Pancreas (tissue), 10 donors: Measurements from ENCODE around the gene ATP5PO. TPM values are rescaled to one million over a fixed set of nuclear protein-coding genes. Genes with fewer than 3 reads are reported as not detected.

Experiments used
- ATAC-seq, 4 donors: fragments of 200-7000 bp; cut with Tn5 transposase; one replicate each; pipeline versions ENCODE4 v1.8.0 to v1.9.1; 2020; ENCODE audit warnings: mild to moderate bottlenecking in 4 of 4, moderate library complexity in 4 of 4
- DNase-seq, 6 donors: peaks; one replicate each; pipeline ENCODE4 v3.0.0-alpha.2; 2020
- FAIRE-seq: peaks from 2 replicates; lab custom pipeline; 2012; peaks lifted over from hg19 to GRCh38; lab: Jason Lieb, UNC
- H3K27ac ChIP-seq, 4 donors: fragments of 200-600 bp; sonication (generic); 1 replicate in 3 of 4; 2 replicates in 1 of 4; pipeline versions ENCODE4 v1.5.0 to v1.8.0; 2020
- H3K27me3 ChIP-seq, 4 donors: fragments of 200-600 bp; one replicate each; pipeline ENCODE4 v1.8.0; 2021
- H3K36me3 ChIP-seq, 3 donors: fragments of 200-600 bp; sonication (generic) in 1 of 3; one replicate each; pipeline versions ENCODE4 v1.5.0 to v1.8.0; 2020 to 2021
- H3K4me1 ChIP-seq, 3 donors: fragments of 200-600 bp; one replicate each; pipeline ENCODE4 v1.8.0; 2021
- H3K4me3 ChIP-seq, 4 donors: fragments of 200-600 bp; sonication (generic) in 2 of 4; one replicate each; pipeline versions ENCODE4 v1.5.0 to v1.8.0; 2020 to 2021
- H3K9me3 ChIP-seq, 4 donors: fragments of 200-600 bp; one replicate each; pipeline ENCODE4 v1.8.0; 2021
- CTCF ChIP-seq, 4 donors: fragments of 200-600 bp; sonication (generic) in 3 of 4; IDR thresholded peaks; one replicate each; pipeline versions ENCODE4 v1.5.0 to v1.8.0; 2021; ENCODE audit warnings: antibody characterized with exemption in 4 of 4
- WGBS, 2 donors: extraction: QIAGEN DNeasy Blood & Tissue Kit; methylation state at CpG; one replicate each; pipeline ENCODE4 v1.1.7; 2013; 5-methylcytosine and 5-hydroxymethylcytosine counted together
- intact Hi-C, 3 donors: fragments of 100-400 bp; cut with DNase I; formaldehyde crosslinking; loops; one replicate each; pipeline versions ENCODE4 v1.11.1 to v1.14.2; 2022
- polyA plus RNA-seq, 2 donors: library from polyadenylated mRNA; stranded (reverse); fragments of 200-250 nt; gene quantifications; one replicate each; pipeline ENCODE4 v1.2.3, GENCODE V29; 2013
- total RNA-seq, 6 donors: library from RNA; stranded (reverse); fragmentation: NEBNext Ultra II Directional in 4 of 6; extraction: Animal tissue kit (Norgen Biotek cat#: 25700) in 4 of 6; gene quantifications; one replicate each; pipeline versions ENCODE4 v1.2.1 to v1.2.4, GENCODE V29; 2021 to 2023
- donor health status: healthy with polysubstance abuse.
- donor health status: DM: no; HTN: no; CAD: no; lungs with moderate emphysema.
- donor health status: DM: no; HTN: no; CAD: no.
- donor health status: control.
- donor health status: control.
- donor health status: Bipolar disorder and iron deficiency.
- donor health status: DM: yes; HTN: yes; CAD: no.
- donor health status: DM: no; HTN: no; CAD: no.
- donor health status: DM: no; HTN: no; CAD: no.
- donor health status: DM: yes; HTN: yes; CAD: no.

Gene ATP5PO
- total and polyA plus RNA-seq, 8 donors, result 52.0 to 124 (median 77.0) TPM

GRCh38 chr21:33899199-33899598 lies 16.4 kb downstream of the ATP5PO start:
- H3K4me3 ChIP-seq, result no peak overlapping the region
- no peaks in the 10 kb centered on the region for H3K27me3 ChIP-seq
- no peak overlapping the region for H3K27ac ChIP-seq
- TF ChIP-seq CTCF (IDR thresholded peaks at IDR 0.05), result no peak
- DNase-seq (peak in 2 of 6 donors; percentile 11 to 26), ATAC-seq (peak in 2 of 4 donors; percentile 10 to 53), FAIRE-seq (no peak)
- H3K36me3 ChIP-seq, result peaks cover 0 to 8% (median 3%) of the 10 kb centered on the region in 3 donors
- no peaks in the 10 kb centered on the region for H3K9me3 ChIP-seq
- intact Hi-C loops, result no loop called here
- peaks cover 0 to 6% (median 0%) of the 10 kb centered on the region in 3 donors for H3K4me1 ChIP-seq
- WGBS, 2 donors, result 59 to 67% methylated on average over 5 of the region's 5 CpGs

GRCh38 chr21:33898586-33898985 lies 17.0 kb downstream of the ATP5PO start:
- intact Hi-C loops, result no loop called here
- no peak overlapping the region for H3K4me3 ChIP-seq
- no peak for TF ChIP-seq CTCF (IDR thresholded peaks at IDR 0.05)
- H3K27ac ChIP-seq, result no peak overlapping the region
- DNase-seq (no peak), FAIRE-seq (no peak), ATAC-seq (no peak)
- peaks cover 0 to 6% (median 0%) of the 10 kb centered on the region in 3 donors for H3K4me1 ChIP-seq
- peaks cover 0 to 1% (median 0%) of the 10 kb centered on the region in 3 donors for H3K36me3 ChIP-seq
- no peaks in the 10 kb centered on the region for H3K27me3 ChIP-seq
- H3K9me3 ChIP-seq, result no peaks in the 10 kb centered on the region
- WGBS, 2 donors, result 84 to 92% methylated on average over 3 of the region's 3 CpGs

GRCh38 chr21:33897739-33898138 lies 17.9 kb downstream of the ATP5PO start:
- Histone ChIP-seq H3K36me3 (no peaks in the 10 kb centered on the region), H3K27ac (no peak overlapping the region), H3K9me3 (no peaks in the 10 kb centered on the region), H3K27me3 (no peaks in the 10 kb centered on the region), H3K4me1 (peaks cover 0 to 6% (median 0%) of the 10 kb centered on the region in 3 donors), H3K4me3 (no peak overlapping the region)
- WGBS, 2 donors, result 82 to 87% methylated on average over 3 of the region's 3 CpGs
- FAIRE-seq (no peak), DNase-seq (no peak), ATAC-seq (no peak)
- TF ChIP-seq CTCF (IDR thresholded peaks at IDR 0.05), result no peak
- intact Hi-C loops, result no loop called here

- intact Hi-C loops, result no loop called here
- ATAC-seq, result no peak
- 60 to 63% methylated on average over 5 of the region's 5 CpGs for WGBS, 2 donors
- peaks cover 0 to 6% (median 0%) of the 10 kb centered on the region in 3 donors for H3K4me1 ChIP-seq
- no peaks in the 10 kb centered on the region for H3K36me3 ChIP-seq
- no peak for DNase-seq
- H3K27ac ChIP-seq, result no peak overlapping the region
- no peak for TF ChIP-seq CTCF (IDR thresholded peaks at IDR 0.05)
- no peak for FAIRE-seq
- H3K27me3 ChIP-seq, result no peaks in the 10 kb centered on the region
- no peak overlapping the region for H3K4me3 ChIP-seq
- H3K9me3 ChIP-seq, result no peaks in the 10 kb centered on the region
These were observed 18.5 kb downstream of the ATP5PO start for GRCh38 chr21:33897098-33897497.

DNA sequence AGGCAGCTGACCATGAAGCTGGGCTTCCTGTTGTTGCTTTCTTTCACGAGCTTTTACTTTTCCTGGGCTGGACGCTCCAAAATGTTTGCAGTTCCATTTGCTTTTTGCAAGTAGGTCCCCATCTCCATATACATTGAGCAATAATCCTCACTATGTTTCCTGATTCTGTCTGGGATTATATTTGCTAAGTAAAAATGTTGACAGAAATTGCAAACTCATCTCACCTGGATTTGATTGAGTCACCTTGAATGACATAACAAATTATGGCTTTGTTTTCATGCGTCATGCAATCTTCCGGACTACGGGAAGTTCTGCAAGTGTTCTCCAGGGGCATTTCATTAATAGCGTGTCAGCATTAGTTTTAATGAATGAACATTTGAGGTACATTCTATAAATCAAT lies 18.9 kb downstream of the ATP5PO start:
- FAIRE-seq, result no peak
- intact Hi-C loops, result no loop called here

More for the DNA sequence above, 18.9 kb downstream of the ATP5PO start:
- ATAC-seq (no peak), DNase-seq (no peak)
- no peak overlapping the region for H3K4me3 ChIP-seq
- H3K9me3 ChIP-seq, result no peaks in the 10 kb centered on the region
- no peaks in the 10 kb centered on the region for H3K36me3 ChIP-seq
- no peak overlapping the region for H3K27ac ChIP-seq
- WGBS, 2 donors, result 55 to 57% methylated on average over 6 of the region's 6 CpGs
- peaks cover 0 to 6% (median 0%) of the 10 kb centered on the region in 3 donors for H3K4me1 ChIP-seq
- no peaks in the 10 kb centered on the region for H3K27me3 ChIP-seq
- no peak for TF ChIP-seq CTCF (IDR thresholded peaks at IDR 0.05)
